Right forelimb (tissue), 1 donor: ENCODE data around the gene FBXL16.

Experiments used
- DNase-seq: peaks from one replicate; pipeline ENCODE4 v3.0.0-alpha.2; 2018

FBXL16 gene

DNA sequence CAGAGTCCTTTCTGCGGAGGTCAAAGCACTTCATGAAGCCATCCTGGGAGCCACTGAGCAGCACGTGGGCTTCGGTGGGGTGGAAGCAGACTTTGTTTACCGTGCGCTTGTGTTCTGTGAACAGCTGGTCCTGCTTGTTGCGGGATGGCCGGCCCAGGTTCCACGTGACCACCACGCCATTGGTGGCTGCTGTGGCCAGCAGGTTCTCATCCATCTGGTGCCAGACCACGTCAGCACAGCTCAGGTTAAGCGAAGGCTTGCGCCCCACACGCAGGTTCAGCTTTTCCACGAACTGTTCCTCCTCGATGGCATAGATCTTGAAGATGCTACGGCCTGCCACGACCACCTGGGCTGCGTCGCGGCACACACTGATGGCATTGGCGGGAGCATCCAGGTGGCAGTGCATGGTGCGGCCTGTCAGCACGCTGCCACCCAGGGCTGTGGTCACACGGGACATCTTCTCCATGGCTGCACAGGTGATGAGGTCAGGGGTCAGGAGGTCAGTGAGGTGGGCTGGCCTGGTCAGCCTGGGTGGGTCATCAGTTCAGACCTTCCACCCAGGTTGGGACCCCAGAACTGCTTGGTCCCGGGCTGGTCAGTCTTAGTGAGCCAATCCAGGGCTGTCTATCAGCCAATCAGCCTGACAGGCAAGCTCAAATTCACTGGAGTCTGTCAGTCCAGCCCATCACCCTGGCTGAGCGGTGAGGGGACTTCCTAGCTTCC, 16.3 kb downstream of the FBXL16 start:
- DNase-seq: no peak

DNA sequence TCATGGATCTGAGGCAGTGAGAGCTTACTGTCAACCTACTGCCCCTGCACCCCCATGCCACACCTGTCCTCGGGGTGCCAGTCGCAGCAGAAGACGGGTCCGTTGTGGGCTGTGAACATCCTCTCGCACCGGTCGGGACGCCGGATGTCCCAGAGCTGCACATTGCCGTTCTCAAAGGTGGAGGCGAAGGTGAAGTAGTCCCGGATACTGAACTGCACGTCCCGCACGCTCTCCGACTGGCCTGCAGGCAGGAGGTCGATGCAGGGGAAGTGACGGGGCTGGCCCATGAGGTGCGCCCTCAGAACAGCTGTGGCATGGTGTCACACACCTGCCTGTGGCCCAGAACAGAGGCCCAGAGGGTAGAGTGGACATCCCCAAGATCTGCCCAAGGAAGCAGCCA, 18.1 kb downstream of the FBXL16 start:
- DNase-seq: no peak

DNA sequence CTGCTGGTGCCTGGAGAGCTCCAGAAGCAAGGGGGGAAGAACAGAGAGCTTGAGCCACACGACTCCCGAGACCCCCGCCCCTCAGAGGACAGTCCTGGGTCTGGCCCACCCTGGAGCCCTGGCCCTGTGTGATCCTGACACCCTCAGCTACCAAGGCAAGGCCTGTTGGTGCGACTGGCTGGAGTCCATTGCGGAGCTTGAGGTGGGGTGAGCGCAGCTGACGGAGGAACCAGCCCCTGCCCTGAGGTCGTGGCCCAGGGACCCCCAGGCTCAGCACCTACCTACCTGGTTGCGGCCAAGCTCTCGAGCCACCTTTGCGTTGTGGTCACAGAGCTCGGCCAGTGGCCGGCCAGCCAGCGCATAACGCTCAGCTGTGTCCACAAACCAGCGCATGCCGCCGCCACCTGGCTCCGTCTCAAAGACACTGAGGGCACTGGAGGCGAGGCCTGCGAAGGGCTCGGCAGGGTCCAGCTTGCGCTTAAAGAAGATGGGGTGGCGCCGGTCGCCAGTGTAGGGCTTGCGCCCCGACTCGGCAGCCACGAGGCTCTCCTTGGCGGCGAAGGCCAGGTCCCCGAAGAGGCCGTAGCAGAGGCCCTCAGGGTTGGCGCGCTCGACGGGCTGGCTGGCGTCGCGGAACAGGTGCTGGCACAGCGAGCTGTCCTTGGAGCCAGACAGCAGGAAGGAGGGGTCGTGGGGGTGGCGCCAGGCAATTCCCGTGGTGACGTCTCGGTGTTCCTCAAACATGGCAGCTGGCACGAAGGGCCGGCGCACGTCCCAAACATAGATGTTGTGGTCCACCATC, 18.9 kb downstream of the FBXL16 start:
- no peak for DNase-seq

DNA sequence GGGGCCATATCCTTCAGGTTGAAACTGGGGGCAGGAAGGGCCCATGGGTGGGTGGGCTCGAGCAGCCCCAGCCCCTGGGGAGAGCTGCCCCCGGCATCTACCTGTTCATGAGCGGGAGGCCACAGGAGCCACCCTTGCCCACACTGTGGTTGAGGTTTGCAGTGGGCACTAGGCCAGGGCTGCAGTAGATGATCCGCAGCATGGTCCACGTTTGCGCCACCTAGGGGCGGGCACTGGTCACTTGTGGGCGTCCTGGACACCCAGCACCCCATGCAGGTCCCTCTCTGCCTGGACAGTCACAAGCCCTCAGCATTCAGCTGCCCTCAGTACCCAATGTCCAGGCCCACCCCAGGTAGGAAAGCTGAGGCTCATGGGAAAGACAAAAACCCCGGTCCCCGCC, 19.6 kb downstream of the FBXL16 start:
- DNase-seq: no peak

DNA sequence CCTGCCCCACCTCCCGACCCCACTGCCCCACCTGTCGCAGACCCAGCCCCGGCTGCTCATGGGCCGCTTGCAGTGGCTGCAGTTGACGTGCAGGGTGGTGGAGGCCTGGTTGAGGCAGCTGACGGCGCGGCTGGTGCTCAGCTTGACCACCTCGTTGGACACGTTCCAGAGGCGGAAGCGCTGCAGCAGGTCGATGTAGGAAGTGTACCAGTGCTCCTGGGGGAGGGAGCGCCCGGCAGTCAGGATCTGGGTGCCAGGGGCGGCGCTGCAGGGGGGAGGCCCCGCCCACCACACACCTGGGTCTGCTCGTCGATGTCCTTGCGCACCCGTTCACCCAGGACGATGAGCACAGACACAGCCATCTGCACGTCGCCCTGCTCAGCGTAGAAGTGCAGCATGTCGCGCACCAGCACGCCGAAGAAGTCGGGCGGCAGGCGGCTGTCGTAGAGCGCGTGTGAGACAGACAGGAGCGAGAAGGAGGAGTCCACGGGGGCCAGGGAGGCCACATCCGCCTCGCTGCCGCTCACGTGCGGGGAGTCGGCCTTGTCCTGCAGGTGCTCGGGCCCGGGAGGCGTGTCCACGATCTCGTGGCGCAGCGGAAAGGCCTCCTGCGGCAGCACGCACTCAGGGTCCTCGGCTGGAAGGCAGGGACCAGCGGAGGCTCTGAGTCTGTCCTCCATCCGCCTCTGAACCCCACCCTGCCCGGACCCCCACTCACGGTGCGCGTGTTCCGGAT, 20.5 kb downstream of the FBXL16 start:
- DNase-seq: no peak

DNA sequence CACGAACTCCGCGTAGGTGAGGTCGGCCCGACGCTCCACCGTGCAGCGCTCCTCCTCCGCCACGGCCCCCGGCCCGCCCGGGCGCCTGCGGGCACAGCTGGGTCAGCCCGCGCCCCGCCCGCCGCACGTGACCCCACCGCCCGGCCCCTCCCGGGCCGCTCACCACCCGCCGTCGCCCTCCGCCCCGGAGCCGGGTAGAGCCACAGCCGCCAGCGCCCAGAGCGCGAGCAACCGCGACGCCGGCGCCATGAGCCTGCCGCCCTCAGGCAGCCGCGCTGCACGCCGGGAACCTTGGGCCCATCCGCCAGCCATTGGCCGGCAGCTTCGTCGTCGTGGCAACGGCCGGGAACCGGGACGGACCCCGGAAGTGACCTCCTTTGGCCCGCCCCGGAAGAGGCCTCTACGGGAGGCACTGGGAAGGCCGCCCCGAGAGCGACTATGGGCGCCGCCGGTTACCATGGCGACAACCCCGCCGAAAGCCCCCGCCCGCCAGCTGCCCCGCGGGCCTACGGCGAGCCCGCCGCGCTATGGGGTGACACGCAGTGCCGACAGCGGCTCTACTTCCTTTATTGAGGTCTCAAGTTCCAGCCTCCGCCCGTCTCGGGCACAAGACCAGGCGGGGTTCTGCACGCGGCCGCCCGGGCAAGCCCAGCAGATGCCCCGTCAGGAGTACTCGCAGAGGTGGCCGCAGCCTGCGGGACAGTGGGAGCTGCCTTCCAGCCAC, 21.4 kb downstream of the FBXL16 start, which contains the start of gene JMJD8:
TSS of gene JMJD8 (minus strand) at position 264 of the 724 bp plus-strand sequence. CDS start at position 249, 15 bp downstream.
- DNase-seq: peak; percentile 98

DNA sequence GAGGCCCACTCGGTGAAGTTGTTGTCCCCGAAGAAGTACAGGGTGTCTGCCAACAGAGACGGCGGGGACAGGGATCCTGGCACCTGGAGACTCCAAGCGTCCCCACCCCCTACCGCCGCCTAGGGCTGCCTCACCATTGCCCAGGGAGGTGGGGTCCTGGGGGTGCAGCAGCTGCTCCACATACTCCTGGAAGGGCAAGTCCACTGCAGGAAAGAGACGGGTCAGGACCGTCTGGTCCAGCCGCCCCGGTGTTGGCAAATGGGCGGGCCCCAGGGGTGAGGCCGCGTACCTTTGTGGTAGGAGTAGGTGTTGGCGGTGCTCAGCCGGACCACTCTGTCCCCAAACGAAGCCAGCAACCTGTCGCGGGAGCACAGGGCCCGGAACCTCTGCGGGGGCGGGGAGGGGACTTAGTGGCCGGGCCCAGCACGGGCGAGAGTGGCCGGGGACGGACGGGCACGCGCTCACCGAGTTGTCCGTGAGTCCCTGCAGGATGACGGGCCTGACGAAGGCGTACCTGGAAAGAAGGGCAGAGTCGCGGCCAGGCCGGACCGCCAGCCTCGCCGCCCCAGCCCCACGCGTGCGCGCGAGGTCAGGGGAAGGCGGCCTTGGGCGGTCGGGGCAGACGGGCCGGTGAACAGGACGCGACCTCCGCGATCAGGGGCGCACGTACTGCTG, 22.1 kb downstream of the FBXL16 start:
- DNase-seq: no peak

DNA sequence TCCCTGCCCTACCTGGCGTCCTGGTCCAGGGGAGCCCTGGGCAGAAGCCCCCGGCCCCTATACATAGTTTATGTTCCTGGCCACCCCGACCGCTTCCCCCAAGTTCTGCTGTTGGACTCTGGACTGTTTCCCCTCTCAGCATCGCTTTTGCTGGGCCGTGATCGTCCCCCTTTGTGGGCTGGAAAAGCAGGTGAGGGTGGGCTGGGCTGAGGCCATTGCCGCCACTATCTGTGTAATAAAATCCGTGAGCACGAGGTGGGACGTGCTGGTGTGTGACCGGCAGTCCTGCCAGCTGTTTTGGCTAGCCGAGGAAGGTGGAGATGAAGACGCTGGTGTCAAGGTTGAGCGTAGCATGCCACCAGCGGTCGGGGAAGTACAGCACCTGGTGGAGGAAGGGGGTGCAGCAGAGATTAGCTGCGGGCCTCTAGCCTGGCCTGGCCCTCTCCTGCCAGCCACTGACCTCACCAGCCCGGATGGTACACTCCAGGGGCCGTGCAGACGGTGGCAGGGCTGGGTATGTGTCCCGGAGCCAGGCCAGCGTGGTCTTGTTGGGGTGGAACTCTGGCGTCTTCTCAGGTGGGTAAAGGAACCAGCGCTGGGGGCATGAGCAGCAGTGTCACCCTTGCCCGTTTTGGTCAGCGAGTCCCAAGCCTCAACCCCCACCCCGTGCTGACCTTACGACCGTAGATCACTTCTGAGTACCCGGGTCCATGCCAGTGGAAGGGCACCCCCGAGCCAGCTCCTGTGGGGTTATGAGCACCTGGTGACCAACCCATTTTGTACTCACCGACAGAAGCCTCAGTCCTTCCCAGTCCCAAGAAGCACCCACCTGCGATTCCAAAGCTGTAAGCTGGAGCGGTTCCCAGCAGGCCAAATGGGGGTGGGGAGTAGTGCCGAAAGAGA, 22.9 kb downstream of the FBXL16 start:
- DNase-seq: no peak

DNA sequence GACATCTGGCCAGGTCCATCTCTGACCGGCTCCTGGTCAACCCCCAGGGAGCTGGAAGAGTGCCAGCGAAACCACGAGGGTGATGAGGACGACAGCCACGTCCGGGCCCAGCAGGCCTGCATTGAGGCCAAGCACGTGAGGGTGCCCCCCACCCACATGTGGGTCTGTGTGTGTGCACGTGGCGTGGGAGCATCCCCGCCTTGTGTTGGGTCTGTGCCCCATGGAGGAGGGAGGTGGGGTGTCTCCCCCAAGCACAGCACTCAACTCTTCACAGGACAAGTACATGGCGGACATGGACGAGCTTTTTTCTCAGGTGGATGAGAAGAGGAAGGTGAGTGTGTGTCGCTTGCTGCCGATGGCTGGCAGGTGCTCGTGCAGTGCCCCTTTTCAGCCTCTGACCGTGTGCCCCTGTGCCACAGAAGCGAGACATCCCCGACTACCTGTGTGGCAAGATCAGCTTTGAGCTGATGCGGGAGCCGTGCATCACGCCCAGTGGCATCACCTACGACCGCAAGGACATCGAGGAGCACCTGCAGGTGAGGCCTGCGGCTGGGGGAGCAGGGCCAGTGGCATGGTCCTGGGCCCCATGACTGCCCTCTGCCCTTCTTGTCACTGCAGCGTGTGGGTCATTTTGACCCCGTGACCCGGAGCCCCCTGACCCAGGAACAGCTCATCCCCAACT, 23.7 kb downstream of the FBXL16 start:
- no peak for DNase-seq

DNA sequence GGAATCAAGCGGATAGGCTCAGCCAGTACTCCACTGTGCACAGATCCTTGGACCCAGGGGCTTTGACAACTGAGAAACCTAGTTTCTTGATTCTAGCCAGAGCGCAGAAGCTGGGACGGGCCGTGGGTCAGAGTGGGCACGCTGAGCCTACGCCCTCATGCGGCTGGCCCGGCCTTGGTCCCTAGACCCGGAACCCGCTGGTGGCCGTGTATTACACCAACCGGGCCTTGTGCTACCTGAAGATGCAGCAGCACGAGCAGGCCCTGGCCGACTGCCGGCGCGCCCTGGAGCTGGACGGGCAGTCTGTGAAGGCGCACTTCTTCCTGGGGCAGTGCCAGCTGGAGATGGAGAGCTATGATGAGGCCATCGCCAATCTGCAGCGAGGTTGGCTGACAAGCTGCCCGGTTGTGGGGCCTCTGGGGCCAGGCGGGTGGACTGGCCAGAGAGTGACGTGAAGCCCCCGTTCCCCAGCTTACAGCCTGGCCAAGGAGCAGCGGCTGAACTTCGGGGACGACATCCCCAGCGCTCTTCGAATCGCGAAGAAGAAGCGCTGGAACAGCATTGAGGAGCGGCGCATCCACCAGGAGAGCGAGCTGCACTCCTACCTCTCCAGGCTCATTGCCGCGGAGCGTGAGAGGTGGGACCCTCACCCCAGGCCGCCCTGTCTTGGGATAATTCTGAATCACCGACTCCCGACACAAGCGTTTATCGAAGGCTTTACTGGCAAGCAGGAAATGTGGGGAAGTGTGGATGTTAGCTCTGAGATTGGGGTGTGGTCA, 24.4 kb downstream of the FBXL16 start:
- no peak for DNase-seq

DNA sequence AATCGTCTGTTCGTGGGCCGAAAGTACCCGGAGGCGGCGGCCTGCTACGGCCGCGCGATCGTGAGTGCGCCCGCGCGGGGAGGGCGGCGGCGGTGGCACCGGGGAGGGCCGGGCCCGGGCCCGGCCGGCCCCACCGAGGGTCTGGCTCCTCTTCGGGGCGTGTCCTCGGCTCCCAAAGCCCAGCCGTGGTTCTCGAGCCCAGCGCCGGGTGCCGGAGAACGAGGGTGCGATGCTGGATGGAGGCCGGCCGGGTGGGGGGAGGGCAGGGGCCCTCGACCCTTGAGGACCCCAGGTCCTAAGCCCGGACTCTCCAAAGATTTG, 25.0 kb downstream of the FBXL16 start:
- DNase-seq: no peak

DNA sequence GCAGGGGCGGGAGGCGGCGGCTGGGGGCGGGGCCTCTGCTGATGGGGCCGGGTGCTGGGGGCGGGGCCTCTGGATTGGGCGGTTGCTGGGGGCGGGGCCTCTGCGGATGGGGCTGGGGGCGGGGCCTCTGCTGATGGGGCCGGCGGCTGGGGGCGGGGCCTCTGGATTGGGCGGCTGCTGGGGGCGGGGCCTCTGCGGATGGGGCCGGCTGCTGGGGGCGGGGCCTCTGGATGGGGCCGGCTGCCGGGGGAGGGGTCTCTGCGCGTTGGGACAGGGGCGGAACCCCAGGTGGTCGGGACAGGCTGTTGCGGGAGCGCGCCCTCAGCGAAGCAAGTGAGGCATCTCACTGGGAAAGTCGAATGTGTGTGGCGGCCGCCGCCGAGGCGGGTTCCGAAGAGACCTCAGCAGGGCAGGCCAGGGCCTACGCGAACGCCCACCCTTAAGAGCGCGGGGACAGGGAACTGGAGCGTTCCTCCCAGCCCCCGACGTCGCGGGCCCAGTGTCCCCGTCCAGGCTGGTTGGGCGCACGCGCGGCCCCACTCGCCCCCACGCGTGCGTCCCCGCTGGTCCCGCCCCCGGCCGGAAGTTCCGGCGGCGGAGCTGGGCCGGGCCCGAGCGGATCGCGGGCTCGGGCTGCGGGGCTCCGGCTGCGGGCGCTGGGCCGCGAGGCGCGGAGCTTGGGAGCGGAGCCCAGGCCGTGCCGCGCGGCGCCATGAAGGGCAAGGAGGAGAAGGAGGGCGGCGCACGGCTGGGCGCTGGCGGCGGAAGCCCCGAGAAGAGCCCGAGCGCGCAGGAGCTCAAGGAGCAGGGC, 25.6 kb downstream of the FBXL16 start, which contains the start of gene STUB1:
TSS of gene STUB1 (plus strand) at position 597 of the 811 bp plus-strand sequence. CDS start at position 713, 116 bp downstream.
- peak; percentile 97 for DNase-seq

DNA sequence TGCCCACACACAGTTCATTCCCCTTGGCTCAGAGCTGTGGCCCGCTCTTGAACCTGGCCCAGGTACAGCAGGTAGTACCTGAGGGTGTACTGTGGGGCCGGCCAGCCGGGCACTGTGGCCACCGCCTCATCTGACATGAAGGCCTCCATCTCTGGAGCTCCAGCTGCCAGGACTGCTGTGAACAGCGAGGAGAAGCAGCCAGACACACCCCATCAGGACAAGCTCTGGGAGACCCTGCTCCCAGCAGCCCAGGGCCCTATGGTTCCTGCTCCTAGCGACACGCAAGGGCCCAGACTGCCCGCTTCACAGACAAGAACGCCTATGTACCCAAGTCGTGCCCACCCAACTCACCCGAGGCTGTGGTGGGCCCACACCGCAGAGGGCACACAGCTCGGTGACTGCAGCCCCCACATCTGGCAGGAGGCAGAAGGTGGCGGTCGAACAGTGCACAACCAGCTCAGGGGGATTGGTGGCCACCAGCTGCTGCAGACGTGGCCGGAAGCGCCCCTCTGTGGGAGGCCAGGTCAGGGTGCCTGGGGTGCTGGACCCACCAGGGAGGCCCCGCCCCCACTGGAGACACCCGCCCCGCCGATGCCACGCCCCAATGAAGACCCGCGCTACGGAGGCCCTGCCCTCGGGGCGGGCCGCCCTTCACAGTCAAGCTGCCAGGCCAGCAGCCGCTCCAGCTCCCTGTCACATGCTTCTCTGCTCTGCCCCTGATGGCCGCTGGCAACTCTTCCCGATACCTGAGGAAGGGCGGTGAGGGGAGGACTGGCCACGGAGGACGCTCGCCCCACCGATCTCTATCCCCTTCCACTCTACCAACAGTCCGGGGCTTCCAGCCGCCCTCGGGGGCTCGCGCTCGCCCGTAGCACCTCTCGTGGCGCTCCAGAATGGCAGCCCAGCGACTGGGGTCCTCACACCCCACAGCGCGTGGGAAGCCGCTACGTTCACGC, 26.5 kb downstream of the FBXL16 start:
- DNase-seq: peak; percentile 78

DNA sequence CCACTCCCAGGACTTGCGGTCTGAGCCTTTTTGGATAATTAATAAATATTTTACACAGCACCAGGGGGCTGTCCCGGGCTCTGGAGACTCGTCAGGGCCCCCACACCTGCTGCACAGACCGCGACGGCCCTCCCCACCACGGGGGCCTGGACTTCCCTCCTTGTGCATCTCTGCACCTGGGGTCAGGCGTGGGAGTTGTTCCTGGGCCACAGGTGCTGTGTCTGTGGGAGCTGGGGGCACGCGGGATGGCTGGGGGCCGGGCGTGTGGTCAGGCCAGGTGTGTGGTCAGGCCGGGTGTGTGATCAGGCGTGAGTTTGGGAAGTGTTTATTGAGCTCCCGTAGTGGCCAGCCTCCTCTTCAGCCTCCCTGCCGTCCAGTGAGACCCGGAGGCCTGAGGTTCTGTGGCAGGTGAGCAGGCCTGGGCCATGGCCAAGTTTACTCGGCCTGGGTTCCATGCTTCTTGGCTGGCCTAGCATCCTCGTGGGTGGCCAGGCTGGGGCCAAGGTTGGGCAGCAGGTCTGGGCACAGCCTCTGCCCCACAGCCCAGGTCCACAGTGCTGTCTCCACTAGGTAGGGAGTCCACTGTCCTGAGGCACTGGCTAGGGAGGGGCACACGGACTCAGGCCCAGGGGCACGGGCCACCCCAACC, 27.3 kb downstream of the FBXL16 start:
- no peak for DNase-seq

DNA sequence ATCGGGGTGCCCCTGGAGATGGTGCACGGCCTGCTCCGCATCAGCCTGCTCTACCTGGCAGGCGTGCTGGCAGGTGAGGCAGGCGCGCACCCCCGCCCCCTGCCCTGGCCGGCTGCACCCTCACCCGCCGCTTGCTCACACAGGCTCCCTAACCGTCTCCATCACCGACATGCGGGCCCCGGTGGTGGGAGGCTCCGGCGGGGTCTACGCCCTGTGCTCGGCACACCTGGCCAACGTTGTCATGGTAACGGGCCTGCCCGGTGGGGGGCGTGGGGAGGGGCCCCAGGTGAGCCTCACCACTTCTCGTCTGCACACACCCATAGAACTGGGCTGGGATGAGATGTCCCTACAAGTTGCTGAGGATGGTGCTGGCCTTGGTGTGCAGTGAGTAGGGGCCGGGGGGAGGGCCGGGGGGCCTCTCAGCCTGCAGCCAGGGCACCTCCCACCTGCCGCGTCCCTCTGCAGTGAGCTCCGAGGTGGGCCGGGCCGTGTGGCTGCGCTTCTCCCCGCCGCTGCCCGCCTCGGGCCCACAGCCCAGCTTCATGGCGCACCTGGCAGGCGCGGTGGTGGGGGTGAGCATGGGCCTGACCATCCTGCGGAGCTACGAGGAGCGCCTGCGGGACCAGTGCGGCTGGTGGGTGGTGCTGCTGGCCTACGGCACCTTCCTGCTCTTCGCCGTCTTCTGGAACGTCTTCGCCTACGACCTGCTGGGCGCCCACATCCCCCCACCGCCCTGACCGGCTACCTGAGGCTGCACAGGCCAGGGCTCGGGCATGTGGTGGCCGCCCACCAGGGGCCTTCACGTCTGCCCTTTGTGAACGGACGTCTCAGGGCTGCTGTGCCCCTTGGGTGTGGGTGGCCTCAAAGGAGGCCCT, 28.0 kb downstream of the FBXL16 start:
- no peak for DNase-seq

DNA sequence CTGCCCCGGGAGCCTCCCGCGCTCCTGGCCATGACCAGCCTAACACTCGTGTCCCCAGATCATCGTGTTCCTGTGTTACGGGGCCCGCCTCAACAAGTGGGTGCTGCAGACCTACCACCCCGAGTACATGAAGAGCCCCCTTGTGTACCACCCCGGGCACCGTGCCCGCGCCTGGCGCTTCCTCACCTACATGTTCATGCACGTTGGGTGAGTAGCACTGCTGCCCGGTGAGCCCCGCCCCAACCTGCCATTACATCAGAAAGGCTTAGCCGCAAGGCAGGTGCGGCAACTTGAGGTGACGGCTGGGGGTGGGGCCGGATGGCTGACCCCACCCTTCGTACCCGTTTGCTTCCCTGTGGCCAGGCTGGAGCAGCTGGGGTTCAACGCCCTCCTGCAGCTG, 28.7 kb downstream of the FBXL16 start:
- DNase-seq: no peak
